GM19240 (cell line): ENCODE results near the gene RNF166.

Experiments used
- DNase-seq: peaks from one replicate; pipeline ENCODE4 v3.0.0; 2011; ENCODE audit warnings: low spot score; ENCODE audit not compliant: insufficient read length

RNF166 gene

DNA sequence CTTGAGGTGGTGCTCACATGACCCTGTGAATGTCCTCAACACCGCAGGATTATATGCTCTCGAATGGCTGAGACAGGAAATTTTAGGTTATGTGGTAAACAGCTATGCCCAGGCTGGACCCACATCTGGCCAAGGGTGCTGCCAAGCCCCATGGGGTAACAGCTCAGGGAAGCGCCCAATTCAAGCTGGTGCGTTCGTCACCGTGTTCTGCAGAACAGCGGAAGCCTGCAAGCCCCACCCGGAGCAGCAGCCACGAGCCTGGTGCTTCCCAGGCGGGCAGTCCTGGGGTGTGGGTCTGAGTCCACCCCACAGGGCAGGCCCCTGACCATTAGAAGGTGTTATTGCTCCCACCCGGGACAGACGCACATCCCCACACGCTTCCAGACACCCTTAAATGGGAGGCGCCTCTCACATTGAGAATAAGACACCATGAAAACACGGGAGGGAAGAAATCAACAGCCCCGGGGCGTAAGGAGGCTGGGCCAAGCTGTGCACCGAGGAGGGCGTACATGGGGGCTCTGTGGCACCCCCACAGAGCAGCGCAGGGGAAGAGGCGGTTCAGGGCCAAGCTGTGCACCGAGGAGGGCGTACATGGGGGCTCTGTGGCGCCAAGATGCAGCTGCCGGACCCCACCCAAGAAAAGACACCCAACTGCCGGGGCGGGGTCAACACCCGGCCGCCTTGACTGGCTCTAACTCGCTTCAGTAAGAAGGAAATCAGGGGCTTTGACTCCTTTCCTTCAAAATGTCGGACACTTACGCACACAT lies 52.4 kb downstream of the RNF166 start:
- DNase-seq, result no peak

DNA sequence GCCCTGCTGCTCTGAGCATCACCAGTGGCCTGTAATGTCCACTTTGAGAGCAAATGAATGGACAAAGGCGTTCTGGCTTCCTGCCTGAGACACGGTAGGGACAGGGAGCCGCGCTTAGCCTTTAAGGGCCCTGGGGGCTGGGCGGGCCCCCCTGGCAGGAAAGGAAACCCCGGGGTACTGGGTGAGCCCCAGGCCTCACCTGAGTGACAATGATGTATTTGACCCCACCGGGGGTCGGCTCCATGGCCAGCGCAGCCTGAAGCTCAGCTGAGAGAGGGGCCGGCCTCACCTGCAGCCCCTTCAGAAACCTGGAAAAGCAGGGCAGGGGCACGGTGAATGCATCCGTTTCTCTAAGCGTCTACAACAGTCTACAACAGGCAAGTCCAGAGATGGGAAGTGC lies 53.1 kb downstream of the RNF166 start:
- DNase-seq, result no peak

DNA sequence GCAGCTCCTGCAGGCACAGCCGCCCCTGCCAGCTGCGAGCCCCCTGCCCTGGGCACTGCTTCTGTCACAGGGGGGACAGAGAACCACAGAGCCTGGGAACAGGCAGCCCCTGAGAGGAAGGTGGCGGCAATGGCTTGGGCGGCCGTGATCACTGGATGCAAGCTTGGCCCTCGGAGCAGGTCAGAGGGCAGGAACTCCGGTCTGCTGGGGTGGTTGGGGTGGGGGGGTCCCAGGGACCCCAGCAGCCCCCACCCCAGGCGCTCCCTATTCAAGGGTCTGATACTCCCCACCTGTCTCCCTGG lies 53.5 kb downstream of the RNF166 start:
- no peak for DNase-seq

DNA sequence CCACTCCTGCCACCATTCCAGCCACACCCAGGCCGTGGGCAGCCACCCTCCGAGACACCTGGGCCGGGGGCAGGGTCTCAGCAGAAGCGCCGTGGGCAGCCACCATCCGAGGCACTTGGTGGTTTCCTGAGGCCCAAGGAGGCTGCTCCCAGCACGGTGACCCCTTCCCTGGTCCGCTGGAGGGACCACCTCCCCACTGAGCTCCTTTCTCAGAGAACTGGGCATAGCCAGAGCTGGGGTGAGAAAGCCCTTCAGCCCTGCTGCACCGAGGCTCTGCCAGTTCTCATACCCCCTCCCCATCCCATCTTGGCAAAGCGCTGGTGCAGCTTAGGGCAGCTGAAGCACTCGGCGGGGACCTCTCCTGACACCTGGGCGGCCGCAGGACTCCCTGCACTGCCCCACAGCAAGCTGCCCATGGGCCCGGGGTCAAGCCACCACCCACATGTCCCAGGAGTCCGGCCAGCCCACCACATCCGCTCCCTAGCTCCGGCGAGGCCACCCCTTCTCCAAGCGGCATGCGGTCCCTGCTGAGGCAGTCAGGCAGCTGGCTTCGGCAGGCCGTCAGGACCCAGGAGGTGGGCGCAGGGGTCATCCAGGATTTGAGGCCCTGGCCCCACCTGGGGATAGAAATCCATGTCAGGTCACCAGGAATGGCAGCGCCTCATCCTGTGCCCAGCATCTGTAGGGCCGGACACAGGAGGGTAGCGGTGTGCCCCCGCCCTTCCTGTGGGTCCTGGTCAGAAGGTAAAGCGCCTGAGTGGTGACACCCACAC lies 54.0 kb downstream of the RNF166 start:
- no peak for DNase-seq

DNA sequence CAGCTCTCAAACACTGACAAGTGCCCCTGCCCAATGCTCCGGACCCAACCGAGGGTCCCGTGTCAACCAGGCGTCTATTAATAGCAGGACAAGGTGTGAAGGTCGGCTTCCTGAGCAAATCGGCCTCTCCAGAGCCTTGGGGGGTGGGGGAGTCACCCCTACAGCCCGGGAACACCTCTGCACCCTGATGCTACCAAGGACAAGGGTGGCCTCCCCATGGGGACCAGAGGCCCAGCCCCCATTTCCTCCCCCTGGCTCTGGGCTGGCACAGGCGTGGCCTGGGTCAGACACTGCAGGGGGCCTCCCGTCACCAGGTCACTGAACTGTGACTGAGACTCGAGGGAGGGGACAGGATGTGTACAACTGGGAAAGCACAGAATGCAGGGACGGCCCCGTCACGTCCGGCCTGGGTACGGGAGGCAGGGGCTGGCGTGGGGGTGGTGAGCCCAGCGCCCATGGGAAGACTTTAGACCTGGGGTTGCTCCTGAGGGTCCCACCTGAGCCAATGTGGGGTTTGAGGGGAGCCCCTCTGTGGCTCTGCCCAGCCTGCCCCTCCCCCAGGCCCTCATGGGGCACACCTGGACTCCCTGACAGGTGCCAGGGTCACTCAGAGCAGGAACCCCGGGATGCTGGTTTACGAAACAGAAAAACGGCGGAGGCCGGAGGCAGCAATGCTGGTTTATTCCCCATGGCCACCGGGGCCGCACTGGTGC lies 54.8 kb downstream of the RNF166 start:
- peak; percentile 98 for DNase-seq

DNA sequence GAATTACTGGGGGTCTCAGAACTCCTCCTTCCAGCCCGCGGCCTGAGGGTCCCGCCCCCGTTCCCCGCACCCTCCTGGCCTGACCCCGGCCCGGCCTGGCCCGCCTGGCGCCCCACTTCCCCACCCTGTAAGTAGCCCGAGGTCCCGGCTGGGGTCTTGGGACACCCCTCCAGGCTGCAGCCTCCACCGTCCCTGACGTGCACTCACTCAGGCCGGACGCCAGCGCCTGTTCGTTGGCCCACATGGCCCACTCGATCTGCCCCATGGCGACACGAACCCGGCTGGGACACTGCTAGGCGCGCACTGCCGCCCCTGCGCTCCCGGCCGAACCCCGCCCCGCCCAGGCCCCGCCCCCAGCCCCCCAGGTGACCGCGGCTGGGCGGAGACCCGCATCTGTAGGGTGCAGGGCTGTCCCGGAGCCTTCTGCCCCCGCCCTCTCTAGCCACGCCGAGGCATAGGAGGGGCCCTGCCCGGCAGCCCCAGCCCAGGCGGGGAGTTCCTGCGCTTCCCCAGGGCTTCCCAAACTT lies 55.4 kb downstream of the RNF166 start, which contains the start of gene CYBA:
TSS of gene CYBA (minus strand) at position 305 of the 527 bp plus-strand sequence. CDS start at position 265, 40 bp downstream.
- DNase-seq, result peak; percentile 98

DNA sequence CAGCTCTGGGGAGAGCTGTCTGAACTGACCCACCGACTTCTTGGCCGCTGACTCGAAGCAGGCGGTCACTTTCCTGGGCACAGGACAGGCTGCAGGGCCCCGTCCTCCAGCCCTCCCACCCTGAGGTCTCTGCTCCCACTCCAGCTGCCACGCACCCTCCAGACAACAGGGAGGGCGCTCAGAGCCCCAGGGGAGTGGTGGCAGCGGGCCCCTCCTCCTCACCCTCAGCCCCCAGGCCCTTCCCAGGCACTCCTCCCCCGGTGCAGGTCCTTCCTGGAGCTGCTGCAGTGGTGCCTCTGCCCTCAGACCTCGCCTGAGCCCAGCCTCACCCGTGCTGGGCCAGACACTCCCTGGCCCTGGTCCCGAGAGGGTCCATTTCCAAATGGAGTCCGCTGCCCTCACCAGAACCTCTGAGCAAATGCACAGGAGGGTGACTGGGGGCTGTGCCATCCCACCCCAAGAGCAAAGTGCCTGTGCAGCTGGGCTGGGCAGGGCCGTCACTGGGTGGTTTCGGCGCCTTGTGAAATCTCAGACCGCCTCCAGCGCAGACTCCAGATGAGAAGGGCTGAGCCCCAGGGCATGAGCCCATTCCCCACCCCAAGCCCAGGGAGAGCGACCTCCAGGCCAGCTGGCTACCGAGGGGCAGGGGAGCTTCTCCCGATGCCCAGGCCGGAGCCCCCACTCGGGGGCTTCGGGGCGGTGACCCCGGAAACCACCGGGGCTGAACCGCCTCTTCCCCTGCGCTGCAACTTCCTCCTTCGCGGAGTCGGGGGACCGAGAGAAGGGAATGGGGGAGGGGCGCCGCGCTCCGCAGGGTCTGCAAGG lies 56.1 kb downstream of the RNF166 start:
- no peak for DNase-seq

DNA sequence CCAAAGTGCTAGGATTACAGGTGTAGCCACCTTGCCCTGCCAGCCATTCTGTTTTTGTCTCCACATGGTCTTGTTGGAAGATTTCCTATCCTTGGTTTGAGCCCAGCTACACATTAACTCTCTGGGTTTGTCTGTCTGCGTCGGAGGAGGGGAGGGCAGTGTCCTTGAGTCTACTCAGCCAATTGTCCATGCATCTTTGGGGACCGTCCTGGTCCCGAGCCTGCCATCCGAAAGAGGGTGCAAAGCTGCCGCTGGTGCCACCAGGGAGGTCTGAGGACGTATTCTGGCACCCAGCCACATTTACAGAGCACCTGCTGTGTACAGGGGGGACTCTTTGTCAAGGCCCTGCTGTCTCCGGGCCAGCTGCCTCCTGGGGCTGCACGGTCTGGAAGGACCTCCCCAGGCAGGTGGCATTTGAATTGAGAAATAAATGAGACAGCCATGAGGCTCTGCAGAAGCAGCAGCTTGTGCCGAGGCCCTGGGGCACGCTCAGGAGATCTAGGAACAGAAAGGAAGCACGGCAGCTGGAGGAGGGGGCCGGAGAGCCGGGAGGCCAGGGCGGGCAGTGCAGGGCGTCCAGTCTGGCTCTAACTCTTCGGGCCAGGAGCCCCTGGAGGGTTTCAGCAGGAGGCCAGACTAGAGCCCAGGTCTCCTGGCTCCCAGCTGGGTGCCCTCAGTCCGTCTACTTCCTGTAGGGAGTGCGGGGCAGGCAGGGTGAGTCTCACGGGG lies 56.8 kb downstream of the RNF166 start:
- DNase-seq, result no peak

DNA sequence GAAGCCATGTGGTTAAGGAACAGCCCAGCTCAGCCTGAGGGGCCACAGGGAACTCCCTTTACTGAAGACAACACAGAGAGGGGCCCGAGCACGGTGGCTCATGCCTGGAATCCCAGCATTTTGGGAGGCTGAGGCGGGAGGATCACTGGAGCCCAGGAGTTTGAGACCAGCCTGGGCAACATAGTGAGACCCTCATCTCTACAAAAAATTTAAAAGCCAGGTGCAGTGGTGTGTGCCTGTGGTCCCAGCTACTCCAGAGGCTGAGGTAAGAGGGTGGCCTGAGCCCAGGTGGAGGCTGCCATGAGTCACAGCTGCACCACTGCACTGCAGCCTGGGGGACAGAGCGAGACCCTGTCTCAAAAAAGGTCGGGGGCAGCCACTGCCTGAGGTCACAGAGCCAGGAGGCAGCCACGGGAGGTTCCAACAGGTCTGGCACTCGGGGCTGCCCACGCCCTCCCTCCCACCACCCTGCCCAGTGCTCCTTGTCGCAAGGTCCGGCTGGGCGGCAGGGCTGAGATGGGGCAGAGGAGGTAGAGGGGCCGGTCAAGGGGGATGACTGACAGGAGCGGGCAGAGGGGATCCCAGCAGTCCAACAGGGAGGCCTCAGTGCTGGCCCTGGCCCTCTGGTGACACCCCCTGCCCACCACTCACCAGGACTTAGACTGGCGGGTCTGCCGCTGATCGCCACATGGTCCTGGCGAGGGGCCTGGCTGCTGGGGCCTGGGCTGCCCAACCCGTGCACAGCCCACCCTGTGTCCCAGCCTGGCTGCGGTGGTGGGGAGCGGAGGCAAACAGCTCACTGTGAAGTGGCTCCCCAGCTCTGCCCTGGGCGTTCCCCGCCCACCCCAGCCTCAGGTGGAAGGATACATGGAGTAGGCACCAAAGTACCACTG lies 58.8 kb downstream of the RNF166 start:
- no peak for DNase-seq
